Stimulated activated CD4-positive, alpha-beta T cell treated with anti-CD3 and anti-CD28 coated beads, TNF-alpha, amount 100 ng/mL, for 1 hour (primary cell): ENCODE measurements around the gene ATP8B4.
"Not testable (repeated sequence)": the region's sequence is repeated elsewhere in the genome, so short reads cannot be mapped to it uniquely, and the experiment has no call there.

Experiments used
- DNase-seq, 3 donors: peaks; one replicate each; pipeline ENCODE4 v3.0.0-alpha.2; 2020; ENCODE audit warnings: low read depth in 3 of 3, low spot score in 1 of 3

Gene ATP8B4

DNA sequence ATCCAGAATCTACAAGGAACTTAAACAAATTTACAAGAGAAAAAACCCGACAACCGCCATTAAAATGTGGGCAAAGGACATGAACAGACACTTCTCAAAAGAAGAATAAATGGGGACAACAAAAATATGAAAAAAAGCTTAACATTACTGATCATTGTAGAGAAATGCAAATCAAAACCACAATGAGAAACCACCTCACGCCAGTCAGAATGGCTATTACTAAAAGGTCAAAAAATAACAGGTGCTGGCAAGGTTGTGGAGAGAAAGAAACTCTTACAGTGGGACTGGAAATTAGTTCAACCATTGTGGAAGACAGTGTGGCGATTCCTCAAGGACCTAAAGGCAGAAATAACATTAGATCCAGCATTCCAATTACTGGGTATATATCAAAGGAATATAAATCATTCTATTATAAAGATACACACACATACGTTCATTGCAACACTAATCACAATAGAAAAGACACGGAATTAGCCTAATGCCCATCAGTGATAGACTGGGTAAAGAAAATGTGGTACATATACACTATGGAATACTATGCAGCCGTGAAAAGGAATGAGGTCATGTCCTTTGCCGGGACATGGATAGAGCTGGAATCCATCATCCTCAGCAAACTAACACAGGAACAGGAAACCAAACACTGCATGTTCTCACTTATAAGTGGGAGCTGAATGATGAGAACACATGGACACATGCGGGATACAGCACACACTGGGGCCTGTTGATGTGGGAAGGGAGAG, 155.8 kb downstream of the ATP8B4 start:
- DNase-seq: not testable (repeated sequence)

- no peak for DNase-seq
Measured at GRCh38 chr15:49962044-49962602, 156.9 kb downstream of the ATP8B4 start.

GRCh38 chr15:49953421-49953820, 165.6 kb downstream of the ATP8B4 start:
- DNase-seq: no peak

- no peak for DNase-seq
Measured at GRCh38 chr15:49946681-49947080, 172.4 kb downstream of the ATP8B4 start.

- no peak for DNase-seq
Measured at GRCh38 chr15:49934487-49934886, 184.5 kb downstream of the ATP8B4 start.

GRCh38 chr15:49927189-49927861, 191.7 kb downstream of the ATP8B4 start:
- DNase-seq: no peak

- DNase-seq: no peak
Measured at GRCh38 chr15:49926740-49927139, 192.3 kb downstream of the ATP8B4 start.

DNA sequence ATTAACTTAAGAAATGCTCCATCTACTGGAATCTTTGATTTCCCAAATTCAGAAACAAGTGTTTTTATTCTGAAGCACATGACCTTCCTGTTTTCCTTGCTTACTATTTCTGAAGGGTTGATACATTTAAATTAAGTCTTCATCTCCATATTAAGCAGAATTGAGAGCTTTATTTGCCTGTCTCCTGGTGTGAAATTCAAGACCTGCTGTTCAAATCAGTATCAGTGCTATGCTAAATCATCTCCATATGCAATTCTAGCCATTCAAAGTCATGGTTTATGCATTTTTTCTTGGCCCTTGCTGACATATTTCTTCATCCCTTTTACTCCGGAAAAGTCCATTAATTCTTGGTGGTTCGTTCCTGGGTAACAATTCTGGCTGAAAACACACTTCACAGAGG, 195.4 kb downstream of the ATP8B4 start:
- DNase-seq: no peak

GRCh38 chr15:49919034-49919433, 200.0 kb downstream of the ATP8B4 start:
- no peak for DNase-seq

GRCh38 chr15:49918121-49918520, 200.9 kb downstream of the ATP8B4 start:
- no peak for DNase-seq

- DNase-seq: no peak
Measured at GRCh38 chr15:49916998-49917397, 202.0 kb downstream of the ATP8B4 start.

DNA sequence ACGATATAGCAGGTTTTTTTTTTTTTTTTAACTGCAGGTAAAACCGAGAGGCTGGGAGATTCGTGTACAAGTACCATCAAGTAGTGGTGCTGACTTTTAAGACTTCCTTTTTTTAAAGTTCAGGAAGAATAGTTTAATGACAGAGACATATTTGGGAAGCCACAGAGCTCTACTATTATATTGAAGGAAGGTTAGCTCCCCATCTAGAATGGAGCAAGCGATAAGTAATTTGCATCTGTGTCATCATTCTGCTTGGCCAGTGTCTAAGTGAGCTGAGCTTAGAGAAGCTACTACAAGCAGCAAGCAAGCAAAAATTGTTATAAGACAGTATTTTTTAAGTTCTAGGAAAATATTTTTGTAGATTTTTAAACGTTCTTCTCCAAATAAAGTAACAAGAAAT, 203.2 kb downstream of the ATP8B4 start:
- no peak for DNase-seq

GRCh38 chr15:49908933-49909295, 210.1 kb downstream of the ATP8B4 start:
- no peak for DNase-seq

- DNase-seq: no peak
Measured at GRCh38 chr15:49908236-49908932, 210.6 kb downstream of the ATP8B4 start.

DNA sequence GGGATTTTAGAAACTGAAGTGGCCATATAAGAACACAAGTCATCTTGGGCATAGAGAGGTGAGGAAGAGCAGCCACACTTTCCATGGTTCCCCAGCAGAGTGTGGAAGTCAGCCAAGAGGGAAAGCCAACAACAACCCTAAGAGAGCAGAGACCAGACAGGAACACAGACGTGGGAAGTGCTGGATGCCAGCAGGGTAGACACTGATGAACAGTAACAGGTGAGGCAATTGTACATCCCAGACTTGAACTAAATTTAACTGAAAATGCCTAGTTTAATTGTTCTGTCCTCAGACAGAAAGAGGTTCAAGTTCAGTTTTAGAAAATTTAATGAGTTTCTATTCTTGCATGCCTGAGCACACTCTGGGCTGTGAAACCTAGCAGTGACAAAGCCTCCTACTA, 212.1 kb downstream of the ATP8B4 start:
- no peak for DNase-seq

DNA sequence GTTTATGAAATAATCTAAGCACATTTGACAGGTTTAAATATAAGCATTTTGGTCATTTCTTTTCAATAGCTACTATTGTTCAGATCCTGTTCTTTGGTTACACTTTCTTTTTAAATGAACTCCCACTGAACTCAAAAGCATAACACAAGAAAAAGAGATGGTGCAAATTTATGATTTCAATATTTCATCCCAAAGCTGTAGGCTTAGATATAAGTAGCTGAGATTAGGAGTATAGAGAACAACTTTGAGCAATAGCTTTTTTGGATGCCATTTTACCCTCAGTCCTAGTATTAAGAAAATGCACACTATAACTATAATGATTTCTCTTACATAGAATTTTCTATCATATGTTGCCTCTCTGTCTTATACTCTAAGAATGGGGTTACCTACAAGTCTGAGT, 213.8 kb downstream of the ATP8B4 start:
- DNase-seq: no peak

DNA sequence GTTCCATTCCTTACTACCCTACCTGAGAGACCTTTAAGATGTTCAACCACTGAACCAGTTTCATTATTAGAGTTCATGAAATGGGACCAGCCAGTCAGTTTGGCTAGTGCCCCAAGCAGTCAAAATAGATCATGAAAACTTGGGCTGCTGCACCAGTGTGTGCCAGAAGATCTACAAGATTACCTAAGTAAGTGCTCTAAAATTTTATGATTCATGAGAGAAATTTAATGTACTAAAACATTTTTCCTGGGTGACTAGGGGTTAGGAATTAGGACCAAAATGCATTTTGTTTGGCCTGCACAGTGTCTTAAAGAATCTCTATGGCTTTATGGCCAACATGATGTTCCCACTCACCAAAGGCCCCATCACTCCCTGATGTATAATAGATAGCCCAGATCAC, 214.7 kb downstream of the ATP8B4 start:
- no peak for DNase-seq

DNA sequence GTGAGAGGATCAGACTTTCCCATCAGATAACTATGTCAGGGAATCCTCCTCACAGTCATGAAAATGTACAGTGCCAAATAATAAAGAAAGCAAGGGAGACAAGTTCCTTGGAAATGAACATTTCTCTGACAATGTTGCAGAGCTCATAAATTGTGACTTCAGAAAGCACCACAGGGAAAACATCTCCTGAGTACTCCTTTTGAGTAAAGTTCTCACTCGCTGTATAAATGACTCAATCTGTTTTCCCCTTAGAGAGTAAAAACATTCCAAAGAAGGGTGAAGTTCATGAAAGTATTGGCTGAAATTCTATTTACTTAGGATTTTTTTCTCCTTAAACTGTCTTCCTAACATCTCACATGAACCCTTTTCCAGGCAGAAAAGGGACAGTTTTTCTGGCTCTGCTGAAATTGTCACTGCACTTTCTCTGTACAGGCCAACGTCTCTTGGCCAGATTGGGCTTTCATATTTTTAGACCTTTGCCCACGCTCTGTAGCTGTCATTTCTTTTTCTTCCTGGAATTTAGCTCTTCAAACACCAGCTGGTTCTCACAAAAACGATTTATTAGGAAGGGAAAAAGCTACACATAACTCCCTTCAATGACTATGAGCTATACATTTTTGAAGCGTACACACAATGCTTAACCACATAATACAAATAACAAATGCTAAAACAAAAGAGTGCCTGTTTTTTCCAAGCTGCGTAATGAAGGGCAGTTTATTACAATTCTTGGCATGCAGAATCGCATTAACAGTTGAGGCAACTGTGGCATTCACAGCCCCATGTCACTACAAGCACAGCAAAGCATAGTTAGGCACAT, 216.1 kb downstream of the ATP8B4 start:
- DNase-seq: no peak

DNA sequence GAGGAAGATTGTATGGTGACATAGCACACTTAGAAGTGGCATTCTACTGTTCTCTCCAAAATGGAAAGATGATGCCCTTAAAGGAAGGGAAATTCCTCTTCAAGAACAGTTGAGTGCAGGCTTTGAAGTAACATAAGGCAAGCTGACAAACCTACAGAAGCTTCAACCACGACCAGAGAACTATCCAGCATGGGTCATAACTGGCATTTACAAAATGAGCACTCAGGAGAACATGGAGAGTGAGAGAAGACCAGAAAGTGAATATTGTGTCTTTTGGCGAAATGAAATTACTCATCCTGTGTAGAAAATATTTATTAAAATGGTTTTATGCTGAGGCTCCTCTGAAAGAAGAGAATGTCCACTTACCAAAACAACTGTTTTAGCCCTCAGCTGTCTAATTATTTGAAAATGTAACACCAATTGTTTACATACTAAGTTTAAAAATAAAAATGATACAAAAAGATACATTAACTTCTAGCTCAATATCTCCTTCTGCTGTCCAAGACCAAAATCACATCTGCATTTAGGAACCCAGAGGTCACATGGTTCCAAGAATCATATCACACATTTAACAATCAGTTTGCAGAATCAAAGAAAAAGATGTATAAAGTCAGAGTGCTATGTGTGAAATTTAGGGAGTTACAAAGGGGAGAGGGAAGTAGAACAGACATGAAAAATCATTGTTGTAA, 216.9 kb downstream of the ATP8B4 start:
- DNase-seq: no peak

DNA sequence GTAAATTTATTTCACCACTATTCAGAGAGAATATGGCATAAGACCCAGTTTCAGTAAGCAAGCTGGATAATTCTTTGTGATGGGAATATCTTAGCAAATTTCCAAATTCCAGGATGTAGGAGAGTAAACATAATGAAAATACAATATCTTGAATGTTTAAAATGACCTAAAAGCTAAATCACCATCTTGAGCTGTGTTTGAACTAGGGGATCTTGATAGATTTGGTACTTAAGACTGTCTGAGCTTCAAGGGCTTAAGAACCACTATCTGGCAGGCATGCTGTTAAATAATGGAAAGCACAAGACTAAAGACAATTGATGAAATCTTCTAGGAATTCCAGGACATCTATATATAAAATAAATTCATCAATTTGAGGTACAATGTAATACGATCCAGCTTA, 217.7 kb downstream of the ATP8B4 start:
- no peak for DNase-seq

GRCh38 chr15:49900903-49901235, 218.2 kb downstream of the ATP8B4 start:
- DNase-seq: no peak
